Measurements from ENCODE around the gene NOS1AP. TPM values are rescaled to one million over a fixed set of nuclear protein-coding genes. Genes with fewer than 3 reads are reported as not detected.

The NOS1AP gene
- total RNA-seq, 2 experiments from 2014 or later: not detected

GRCh38 chr1:162068301-162068700, 1.2 kb upstream of the NOS1AP start:
- CTCF ChIA-PET (ENCODE audit: unreplicated experiment): no interaction called here

GRCh38 chr1:162070094-162070748, 730 bp downstream of the NOS1AP start:
- no peaks in the 10 kb centered on the region for H3K79me2 ChIP-seq (ENCODE audit: insufficient read depth, low read depth, low read length)
- TF ChIP-seq EZH2phosphoT487 (IDR thresholded peaks at IDR 0.05; ENCODE audit: borderline replicate concordance, low read depth, low read length) (no peak), CTCF (conservative IDR thresholded peaks at IDR 0.05; ENCODE audit: low read length) (no peak)
- H3K4me2 ChIP-seq (ENCODE audit: low read length): peak overlapping the region; percentile 78
- H3K36me3 ChIP-seq (ENCODE audit: insufficient read depth, low read length): no peaks in the 10 kb centered on the region
- no peak overlapping the region for H2AFZ ChIP-seq (ENCODE audit: low read length)
- H3K4me1 ChIP-seq (ENCODE audit: insufficient read depth, low read length, poor library complexity, severe bottlenecking): no peaks in the 10 kb centered on the region
- H3K9me2 ChIP-seq (ENCODE audit: insufficient read depth, low read length): no peaks in the 10 kb centered on the region
- H3K4me3 ChIP-seq (ENCODE audit: low read depth, low read length, poor library complexity, severe bottlenecking): peak overlapping the region; percentile 64
- CTCF ChIA-PET (ENCODE audit: unreplicated experiment): interaction anchor here (0.6 kb wide), 1 partner anchor 157 kb away, joined by 3 read pairs; no protein-coding TSS in a partner anchor
- POLR2A ChIA-PET: no interaction called here
- BruUV-seq (replicated peaks): no TSS peak
- H3K27ac ChIP-seq (ENCODE audit: low read depth, low read length, poor library complexity, severe bottlenecking): no peak overlapping the region
- no peaks in the 10 kb centered on the region for H4K20me1 ChIP-seq (ENCODE audit: insufficient read depth, low read length)
- no peaks in the 10 kb centered on the region for H3K9me3 ChIP-seq (ENCODE audit: low read length)
- DNase-seq (ENCODE audit: low spot score): no peak
- intact Hi-C loops (cut with micrococcal nuclease; ENCODE audit: unreplicated experiment): no loop called here

More at GRCh38 chr1:162068301-162068700, 1.2 kb upstream of the NOS1AP start:
- no peak overlapping the region for H3K27ac ChIP-seq (ENCODE audit: low read depth, low read length, poor library complexity, severe bottlenecking)
- no peak for DNase-seq (ENCODE audit: low spot score)
- H2AFZ ChIP-seq (ENCODE audit: low read length): no peak overlapping the region
- H3K9me3 ChIP-seq (ENCODE audit: low read length): no peaks in the 10 kb centered on the region
- intact Hi-C loops (cut with micrococcal nuclease; ENCODE audit: unreplicated experiment): no loop called here
- no peak for TF ChIP-seq CTCF (conservative IDR thresholded peaks at IDR 0.05; ENCODE audit: low read length)
- TF ChIP-seq EZH2phosphoT487 (IDR thresholded peaks at IDR 0.05; ENCODE audit: borderline replicate concordance, low read depth, low read length): no peak
- no peaks in the 10 kb centered on the region for H4K20me1 ChIP-seq (ENCODE audit: insufficient read depth, low read length)
- no peaks in the 10 kb centered on the region for H3K36me3 ChIP-seq (ENCODE audit: insufficient read depth, low read length)
- no peaks in the 10 kb centered on the region for H3K79me2 ChIP-seq (ENCODE audit: insufficient read depth, low read depth, low read length)
- BruUV-seq (replicated peaks): no TSS peak
- H3K4me1 ChIP-seq (ENCODE audit: insufficient read depth, low read length, poor library complexity, severe bottlenecking): no peaks in the 10 kb centered on the region
- H3K9me2 ChIP-seq (ENCODE audit: insufficient read depth, low read length): no peaks in the 10 kb centered on the region
- no peak overlapping the region for H3K4me3 ChIP-seq (ENCODE audit: low read depth, low read length, poor library complexity, severe bottlenecking)
- POLR2A ChIA-PET: no interaction called here
- no peak overlapping the region for H3K4me2 ChIP-seq (ENCODE audit: low read length)

GRCh38 chr1:162070825-162071224, 1.3 kb downstream of the NOS1AP start:
- POLR2A ChIA-PET: interaction anchor here (0.7 kb wide), 1 partner anchor 1207 kb away, joined by 3 read pairs; no protein-coding TSS in a partner anchor
- Histone ChIP-seq H3K9me3 (ENCODE audit: low read length) (no peaks in the 10 kb centered on the region), H3K36me3 (ENCODE audit: insufficient read depth, low read length) (no peaks in the 10 kb centered on the region), H3K9me2 (ENCODE audit: insufficient read depth, low read length) (no peaks in the 10 kb centered on the region), H2AFZ (ENCODE audit: low read length) (no peak overlapping the region), H3K4me3 (ENCODE audit: low read depth, low read length, poor library complexity, severe bottlenecking) (no peak overlapping the region), H3K27ac (ENCODE audit: low read depth, low read length, poor library complexity, severe bottlenecking) (no peak overlapping the region), H3K79me2 (ENCODE audit: insufficient read depth, low read depth, low read length) (no peaks in the 10 kb centered on the region), H3K4me1 (ENCODE audit: insufficient read depth, low read length, poor library complexity, severe bottlenecking) (no peaks in the 10 kb centered on the region), H3K4me2 (ENCODE audit: low read length) (no peak overlapping the region), H4K20me1 (ENCODE audit: insufficient read depth, low read length) (no peaks in the 10 kb centered on the region)
- TF ChIP-seq CTCF (conservative IDR thresholded peaks at IDR 0.05; ENCODE audit: low read length): no peak
- TF ChIP-seq EZH2phosphoT487 (IDR thresholded peaks at IDR 0.05; ENCODE audit: borderline replicate concordance, low read depth, low read length): no peak
- no TSS peak for BruUV-seq (replicated peaks)
- CTCF ChIA-PET (ENCODE audit: unreplicated experiment): interaction anchor here (0.6 kb wide), 1 partner anchor 156 kb away, joined by 3 read pairs; no protein-coding TSS in a partner anchor
- DNase-seq (ENCODE audit: low spot score): no peak
- intact Hi-C loops (cut with micrococcal nuclease; ENCODE audit: unreplicated experiment): no loop called here

All from OCI-LY7 (cell line).